PC-9 (cell line): ENCODE data around the gene DHRS2. TPM values are rescaled to one million over a fixed set of nuclear protein-coding genes. Genes with fewer than 3 reads are reported as not detected.

Experiments
- BruUV-seq: library from RNA; stranded (reverse); fragments of 400-500 nt; replicated peaks from 2 replicates; lab custom pipeline; 2021; lab: Mats Ljungman, UMichigan
- CTCF ChIA-PET: fragments of 300-600 bp; sonication (Branson Sonifier 250); formaldehyde crosslinking; loops from one replicate; lab custom pipeline; 2022; ENCODE audit warnings: antibody characterized with exemption; lab: Charles Lee
- POLR2A ChIA-PET: fragments of 300-600 bp; sonication (Branson Sonifier 250); formaldehyde crosslinking; loops from one replicate; lab custom pipeline; 2022; ENCODE audit warnings: antibody characterized with exemption; ENCODE audit not compliant: unreplicated experiment; lab: Charles Lee
- DNase-seq, 2 experiments: peaks; one replicate each; pipeline versions ENCODE4 v3.0.0 to v3.0.0-alpha.2; 2015 to 2022; ENCODE audit warnings: mixed read lengths in 1 of 2
- H2AFZ ChIP-seq: fragments of 200-600 bp; sonication (generic); 2 replicates; pipeline ENCODE4 v1.8.1; 2017; ENCODE audit warnings: antibody characterized with exemption
- H3F3A ChIP-seq: fragments of 200-600 bp; sonication (generic); 2 replicates; pipeline ENCODE4 v1.8.1; 2017; ENCODE audit warnings: antibody characterized with exemption, mild to moderate bottlenecking, low read depth; ENCODE audit not compliant: insufficient read depth
- H3K27ac ChIP-seq: fragments of 200-600 bp; sonication (generic); 2 replicates; pipeline ENCODE4 v1.6.1; 2016; ENCODE audit warnings: mixed run types
- H3K27me3 ChIP-seq: fragments of 200-600 bp; sonication (generic); 2 replicates; pipeline ENCODE4 v1.6.1; 2016; ENCODE audit warnings: low read depth, mixed run types; ENCODE audit not compliant: insufficient read depth
- H3K36me3 ChIP-seq: fragments of 200-600 bp; sonication (generic); 2 replicates; pipeline ENCODE4 v1.6.1; 2016; ENCODE audit warnings: low read depth, mixed run types
- H3K4me1 ChIP-seq: fragments of 200-600 bp; sonication (generic); replicated peaks from 2 replicates; pipeline ENCODE4 v1.6.1; 2016; ENCODE audit warnings: mixed run types; ENCODE audit not compliant: insufficient read depth
- H3K4me2 ChIP-seq: fragments of 200-600 bp; sonication (generic); 2 replicates; pipeline ENCODE4 v1.6.1; 2017; ENCODE audit warnings: mixed run types
- H3K4me3 ChIP-seq: fragments of 200-600 bp; sonication (generic); 2 replicates; pipeline ENCODE4 v1.6.1; 2016; ENCODE audit warnings: mixed run types
- H3K79me2 ChIP-seq: fragments of 200-600 bp; sonication (generic); 2 replicates; pipeline ENCODE4 v1.6.1; 2017; ENCODE audit warnings: low read depth, mixed run types
- H3K9me2 ChIP-seq: fragments of 200-600 bp; sonication (generic); 2 replicates; pipeline ENCODE4 v1.8.1; 2017; ENCODE audit warnings: mild to moderate bottlenecking; ENCODE audit not compliant: insufficient read depth
- H3K9me3 ChIP-seq: fragments of 200-600 bp; sonication (generic); 2 replicates; pipeline ENCODE4 v1.8.1; 2016; ENCODE audit warnings: low read depth; ENCODE audit not compliant: insufficient read depth
- H4K20me1 ChIP-seq: fragments of 200-600 bp; sonication (generic); 2 replicates; pipeline ENCODE4 v1.8.1; 2017; ENCODE audit not compliant: insufficient read depth
- EZH2 ChIP-seq: fragments of 200-600 bp; sonication (generic); IDR thresholded peaks from 2 replicates; pipeline ENCODE4 v1.8.0; 2017; ENCODE audit warnings: antibody characterized with exemption, low read depth
- intact Hi-C: fragments of 100-400 bp; cut with micrococcal nuclease; formaldehyde crosslinking; loops from one replicate; pipeline ENCODE4 v1.10.0; 2022; ENCODE audit not compliant: unreplicated experiment
- total RNA-seq: library from RNA; stranded (reverse); gene quantifications from 2 replicates; pipeline ENCODE4 v1.2.3, GENCODE V29; 2021
- TF ChIP-seq, protein P1 (sequence below): fragments of 200-600 bp; sonication (generic); conservative IDR thresholded peaks from 2 replicates; pipeline ENCODE4 v1.6.1; 2017; ENCODE audit warnings: mixed run types, antibody characterized with exemption, mild to moderate bottlenecking, moderate library complexity

Gene DHRS2
- total RNA-seq, 1 experiment from 2014 or later: 0.55 TPM

DNA sequence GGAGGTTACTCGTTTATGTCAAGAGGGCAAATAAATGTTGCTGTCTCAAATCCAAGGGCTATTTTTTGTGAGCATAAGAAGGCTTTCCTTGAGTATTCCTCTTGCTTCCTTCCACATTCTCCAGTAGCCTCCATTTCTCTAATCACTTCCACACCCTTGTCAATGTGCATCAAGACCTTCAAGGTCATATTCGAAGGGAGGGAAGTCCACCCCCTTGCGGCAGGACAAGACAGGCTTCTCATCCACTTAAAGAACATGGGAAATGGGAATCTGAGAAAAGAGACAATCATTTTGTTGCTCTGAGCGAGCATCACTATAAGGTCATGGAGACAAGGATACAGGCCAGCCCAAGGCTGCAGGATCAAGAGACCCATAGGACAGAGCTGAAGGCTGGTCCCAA lies 13.2 kb upstream of the DHRS2 start:
- Histone ChIP-seq H2AFZ (no peak overlapping the region), H3K27ac (no peak overlapping the region), H3K9me2 (no peaks in the 10 kb centered on the region), H3K79me2 (no peaks in the 10 kb centered on the region), H3K4me3 (no peak overlapping the region), H4K20me1 (no peaks in the 10 kb centered on the region), H3K4me2 (no peak overlapping the region), H3F3A (no peaks in the 10 kb centered on the region), H3K9me3 (no peaks in the 10 kb centered on the region), H3K27me3 (no peaks in the 10 kb centered on the region), H3K4me1 (no peaks in the 10 kb centered on the region), H3K36me3 (no peaks in the 10 kb centered on the region)
- BruUV-seq: no TSS peak
- intact Hi-C loops: no loop called here
- CTCF ChIA-PET: no interaction called here
- POLR2A ChIA-PET: no interaction called here
- TF ChIP-seq, protein P1, sequence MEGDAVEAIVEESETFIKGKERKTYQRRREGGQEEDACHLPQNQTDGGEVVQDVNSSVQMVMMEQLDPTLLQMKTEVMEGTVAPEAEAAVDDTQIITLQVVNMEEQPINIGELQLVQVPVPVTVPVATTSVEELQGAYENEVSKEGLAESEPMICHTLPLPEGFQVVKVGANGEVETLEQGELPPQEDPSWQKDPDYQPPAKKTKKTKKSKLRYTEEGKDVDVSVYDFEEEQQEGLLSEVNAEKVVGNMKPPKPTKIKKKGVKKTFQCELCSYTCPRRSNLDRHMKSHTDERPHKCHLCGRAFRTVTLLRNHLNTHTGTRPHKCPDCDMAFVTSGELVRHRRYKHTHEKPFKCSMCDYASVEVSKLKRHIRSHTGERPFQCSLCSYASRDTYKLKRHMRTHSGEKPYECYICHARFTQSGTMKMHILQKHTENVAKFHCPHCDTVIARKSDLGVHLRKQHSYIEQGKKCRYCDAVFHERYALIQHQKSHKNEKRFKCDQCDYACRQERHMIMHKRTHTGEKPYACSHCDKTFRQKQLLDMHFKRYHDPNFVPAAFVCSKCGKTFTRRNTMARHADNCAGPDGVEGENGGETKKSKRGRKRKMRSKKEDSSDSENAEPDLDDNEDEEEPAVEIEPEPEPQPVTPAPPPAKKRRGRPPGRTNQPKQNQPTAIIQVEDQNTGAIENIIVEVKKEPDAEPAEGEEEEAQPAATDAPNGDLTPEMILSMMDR: no peak
- no peak for TF ChIP-seq EZH2
- DNase-seq: no peak

DNA sequence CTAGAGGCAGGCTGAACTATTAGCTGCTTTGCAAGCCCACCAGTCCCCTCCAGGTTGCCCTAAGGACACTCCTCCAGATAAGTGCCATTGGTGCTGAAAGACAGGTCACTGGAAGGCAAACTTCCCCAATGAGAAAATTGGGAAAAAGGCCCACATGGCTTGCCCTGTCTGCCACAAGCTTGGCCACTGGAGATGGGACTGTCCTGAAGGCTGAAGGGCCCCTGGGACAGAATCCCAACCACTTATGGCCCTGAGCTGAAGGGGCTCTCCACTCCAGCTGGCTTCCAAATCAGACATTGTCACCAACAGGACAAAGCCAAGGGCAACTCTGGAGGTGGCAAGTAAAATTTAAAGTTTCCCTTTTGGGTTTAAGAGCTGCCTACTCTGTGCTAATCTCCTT lies 12.2 kb upstream of the DHRS2 start:
- Histone ChIP-seq H3K4me2 (no peak overlapping the region), H4K20me1 (no peaks in the 10 kb centered on the region), H3K4me3 (no peak overlapping the region), H3K36me3 (no peaks in the 10 kb centered on the region), H3K27ac (no peak overlapping the region), H3K79me2 (no peaks in the 10 kb centered on the region), H2AFZ (no peak overlapping the region), H3F3A (no peaks in the 10 kb centered on the region), H3K9me3 (no peaks in the 10 kb centered on the region), H3K9me2 (no peaks in the 10 kb centered on the region), H3K27me3 (no peaks in the 10 kb centered on the region), H3K4me1 (no peaks in the 10 kb centered on the region)
- DNase-seq: no peak
- ChIA-PET POLR2A (no interaction called here), CTCF (no interaction called here)
- no TSS peak for BruUV-seq
- intact Hi-C loops: no loop called here
- TF ChIP-seq, protein P1: no peak
- no peak for TF ChIP-seq EZH2

DNA sequence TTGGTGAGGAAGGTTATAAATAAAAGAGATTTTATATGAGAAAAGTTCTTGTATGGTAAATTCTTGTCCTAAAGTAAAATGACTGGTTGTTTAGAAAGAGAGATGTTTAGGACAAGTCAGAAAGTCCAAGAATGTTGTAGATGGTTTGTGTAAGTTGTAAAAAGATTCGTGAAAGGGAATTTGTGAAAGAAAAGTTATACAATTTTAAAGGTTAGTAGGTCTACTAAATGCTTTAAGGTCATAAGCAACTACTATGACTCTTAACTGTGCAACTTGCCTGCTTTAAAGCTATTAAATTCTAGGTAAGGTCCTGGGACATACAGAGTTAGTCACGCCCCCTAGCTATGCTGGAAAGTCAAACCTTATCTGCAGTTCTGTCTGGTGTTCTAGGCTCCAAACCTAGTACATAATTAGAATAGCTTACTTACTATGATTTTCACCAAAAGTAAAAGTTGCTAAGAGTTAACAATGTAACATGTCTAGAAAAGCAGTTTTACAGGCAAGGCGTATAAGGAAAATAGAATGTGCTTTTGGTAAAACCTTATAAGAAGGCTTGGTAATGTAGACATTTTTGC lies 11.2 kb upstream of the DHRS2 start:
- Histone ChIP-seq H2AFZ (no peak overlapping the region), H3K36me3 (no peaks in the 10 kb centered on the region), H3K4me2 (no peak overlapping the region), H3K4me3 (no peak overlapping the region), H3K27me3 (no peaks in the 10 kb centered on the region), H4K20me1 (no peaks in the 10 kb centered on the region), H3K4me1 (no peaks in the 10 kb centered on the region), H3F3A (no peaks in the 10 kb centered on the region), H3K79me2 (no peaks in the 10 kb centered on the region), H3K27ac (no peak overlapping the region), H3K9me3 (no peaks in the 10 kb centered on the region), H3K9me2 (no peaks in the 10 kb centered on the region)
- no peak for DNase-seq
- ChIA-PET POLR2A (interaction anchor here (0.6 kb wide), 1 partner anchor 11 kb away, joined by 4 read pairs; no protein-coding TSS in a partner anchor), CTCF (no interaction called here)
- no TSS peak for BruUV-seq
- intact Hi-C loops: no loop called here
- TF ChIP-seq, protein P1: no peak
- TF ChIP-seq EZH2: no peak
